Epithelial cell of esophagus (primary cell): ENCODE results near the gene TMEM80.
"Not testable (repeated sequence)": the region's sequence is repeated elsewhere in the genome, so short reads cannot be mapped to it uniquely, and the experiment has no call there.

Source experiments
- DNase-seq: peaks from one replicate; pipeline ENCODE4 v3.0.0; 2010; ENCODE audit warnings: low read depth
- H3K4me3 ChIP-seq: 2 replicates; pipeline ENCODE4 v1.5.1; 2011; ENCODE audit warnings: mild to moderate bottlenecking, low read length, control low read depth
- CTCF ChIP-seq: IDR thresholded peaks from 2 replicates; pipeline ENCODE4 v1.5.1; 2011; ENCODE audit warnings: low read depth, mild to moderate bottlenecking, low read length, control low read depth, inconsistent platforms; ENCODE audit not compliant: insufficient read depth; ENCODE audit errors: missing control alignments

Gene TMEM80

GRCh38 chr11:695538-696248 lies at the start of gene TMEM80:
Gene TMEM80 (plus strand): TSS chr11:695816. CDS start chr11:695828, 12 bp downstream.
- no peak for TF ChIP-seq CTCF
- DNase-seq = peak; percentile 99
- peak within 1 kb of the TSS; percentile 83 for H3K4me3 ChIP-seq

- no peak for TF ChIP-seq CTCF
Observed at GRCh38 chr11:646214-646613, 49.4 kb upstream of the TMEM80 start.

GRCh38 chr11:647672-648158 lies 47.9 kb upstream of the TMEM80 start:
- DNase-seq, H3K4me3 ChIP-seq: not testable (repeated sequence)

More at GRCh38 chr11:646214-646613, 49.4 kb upstream of the TMEM80 start:
- no peak for DNase-seq
- H3K4me3 ChIP-seq = no peak overlapping the region

GRCh38 chr11:650482-650881 lies 45.1 kb upstream of the TMEM80 start:
- no peak for DNase-seq
- TF ChIP-seq CTCF = no peak
- H3K4me3 ChIP-seq = no peak overlapping the region

GRCh38 chr11:653136-653535 lies 42.5 kb upstream of the TMEM80 start:
- H3K4me3 ChIP-seq, DNase-seq: not testable (repeated sequence)

GRCh38 chr11:653837-654236 lies 41.8 kb upstream of the TMEM80 start:
- no peak for TF ChIP-seq CTCF
- no peak for DNase-seq
- H3K4me3 ChIP-seq = no peak overlapping the region

- H3K4me3 ChIP-seq, DNase-seq: not testable (repeated sequence)
Observed at GRCh38 chr11:654444-654843, 41.2 kb upstream of the TMEM80 start.

- TF ChIP-seq CTCF = no peak
- no peak for DNase-seq
- no peak overlapping the region for H3K4me3 ChIP-seq
Observed at GRCh38 chr11:655036-655726, 40.4 kb upstream of the TMEM80 start.
